Measurements from ENCODE around the gene CFAP206. TPM values are rescaled to one million over a fixed set of nuclear protein-coding genes. Genes with fewer than 3 reads are reported as not detected.
"Not testable (repeated sequence)": the region's sequence is repeated elsewhere in the genome, so short reads cannot be mapped to it uniquely, and the experiment has no call there.

CFAP206 gene
- total and polyA plus RNA-seq, 2 experiments from 2014 or later = 0.40 TPM; not detected in 1

GRCh38 chr6:87482366-87482765 lies 74.6 kb downstream of the CFAP206 start:
- Histone ChIP-seq H3K4me1 (ENCODE audit: low read depth) (no peaks in the 10 kb centered on the region), H3K36me3 (no peaks in the 10 kb centered on the region), H3K27me3 (no peaks in the 10 kb centered on the region), H3K9me3 (ENCODE audit: low read depth) (no peaks in the 10 kb centered on the region), H3K4me3 (no peak overlapping the region), H3K27ac (no peak overlapping the region)
- no peak for DNase-seq (ENCODE audit: low read depth in 1 of 2, low spot score in 1 of 2)
- no peak for TF ChIP-seq CTCF (IDR thresholded peaks at IDR 0.05; ENCODE audit: low read depth, low read length)

- DNase-seq (ENCODE audit: low read depth in 1 of 2, low spot score in 1 of 2) = peak in 1 of 2 donors; percentile 51
- no peaks in the 10 kb centered on the region for H3K9me3 ChIP-seq (ENCODE audit: low read depth)
- peak; percentile 20 for TF ChIP-seq CTCF (IDR thresholded peaks at IDR 0.05; ENCODE audit: low read depth, low read length)
- H3K4me3 ChIP-seq = no peak overlapping the region
- no peak overlapping the region for H3K27ac ChIP-seq
- H3K4me1 ChIP-seq (ENCODE audit: low read depth) = no peaks in the 10 kb centered on the region
- no peaks in the 10 kb centered on the region for H3K27me3 ChIP-seq
- no peaks in the 10 kb centered on the region for H3K36me3 ChIP-seq
These were observed 76.2 kb downstream of the CFAP206 start for GRCh38 chr6:87483929-87484328.

GRCh38 chr6:87484491-87484890 lies 76.7 kb downstream of the CFAP206 start:
- no peaks in the 10 kb centered on the region for H3K4me1 ChIP-seq (ENCODE audit: low read depth)
- H3K27ac ChIP-seq = no peak overlapping the region
- no peak for DNase-seq (ENCODE audit: low read depth in 1 of 2, low spot score in 1 of 2)
- no peaks in the 10 kb centered on the region for H3K27me3 ChIP-seq
- no peak for TF ChIP-seq CTCF (IDR thresholded peaks at IDR 0.05; ENCODE audit: low read depth, low read length)
- H3K36me3 ChIP-seq = no peaks in the 10 kb centered on the region
- H3K4me3 ChIP-seq = no peak overlapping the region
- no peaks in the 10 kb centered on the region for H3K9me3 ChIP-seq (ENCODE audit: low read depth)

GRCh38 chr6:87487555-87487954 lies 79.8 kb downstream of the CFAP206 start:
- DNase-seq (ENCODE audit: low read depth in 1 of 2, low spot score in 1 of 2) = peak in 1 of 2 donors; percentile 8
- TF ChIP-seq CTCF (IDR thresholded peaks at IDR 0.05; ENCODE audit: low read depth, low read length) = no peak

GRCh38 chr6:87489326-87489725 lies 81.6 kb downstream of the CFAP206 start:
- not testable (repeated sequence) for H3K9me3 ChIP-seq (ENCODE audit: low read depth); H3K36me3 ChIP-seq

More at GRCh38 chr6:87487555-87487954, 79.8 kb downstream of the CFAP206 start:
- Histone ChIP-seq H3K4me3 (no peak overlapping the region), H3K36me3 (no peaks in the 10 kb centered on the region), H3K27ac (no peak overlapping the region), H3K27me3 (no peaks in the 10 kb centered on the region), H3K4me1 (ENCODE audit: low read depth) (no peaks in the 10 kb centered on the region), H3K9me3 (ENCODE audit: low read depth) (no peaks in the 10 kb centered on the region)

GRCh38 chr6:87494761-87495422 lies 87.1 kb downstream of the CFAP206 start:
- Histone ChIP-seq H3K36me3 (no peaks in the 10 kb centered on the region), H3K9me3 (ENCODE audit: low read depth) (no peaks in the 10 kb centered on the region), H3K4me3 (no peak overlapping the region), H3K27ac (no peak overlapping the region), H3K27me3 (no peaks in the 10 kb centered on the region), H3K4me1 (ENCODE audit: low read depth) (no peaks in the 10 kb centered on the region)
- no peak for DNase-seq (ENCODE audit: low read depth in 1 of 2, low spot score in 1 of 2)
- no peak for TF ChIP-seq CTCF (IDR thresholded peaks at IDR 0.05; ENCODE audit: low read depth, low read length)

More at GRCh38 chr6:87489326-87489725, 81.6 kb downstream of the CFAP206 start:
- H3K4me1 ChIP-seq (ENCODE audit: low read depth); H3K27me3 ChIP-seq; H3K27ac ChIP-seq; DNase-seq (ENCODE audit: low read depth in 1 of 2, low spot score in 1 of 2); H3K4me3 ChIP-seq: not testable (repeated sequence)

Data from cardiac muscle cell (in vitro differentiated cells and primary cell).